Measurements from ENCODE around the gene B4GALNT3. TPM values are rescaled to one million over a fixed set of nuclear protein-coding genes. Genes with fewer than 3 reads are reported as not detected.
A peak's percentile ranks its signal among the peaks of the same experiment; 100 is the strongest.

Gene B4GALNT3
- total RNA-seq, 1 donor from 2014 or later: 32.5 TPM

- Mint-ChIP-seq H3K27me3 (peaks cover 72% of the 10 kb centered on the region), H3K4me3 (peak overlapping the region; percentile 73)
- DNase-seq (ENCODE audit: extremely low spot score, unreplicated experiment): no peak
These were observed 2.1 kb upstream of the B4GALNT3 start for GRCh38 chr12:457676-458075.

GRCh38 chr12:459050-459429, 699 bp upstream of the B4GALNT3 start:
- no peaks in the 10 kb centered on the region for H3K9me3 Mint-ChIP-seq
- H3K36me3 Mint-ChIP-seq: peaks cover 3% of the 10 kb centered on the region
- peaks cover 18% of the 10 kb centered on the region for H3K4me1 Mint-ChIP-seq (ENCODE audit: unreplicated experiment)
- peak overlapping the region; percentile 86 for H3K4me3 Mint-ChIP-seq
- peaks cover 86% of the 10 kb centered on the region for H3K27me3 Mint-ChIP-seq
- no peak for TF ChIP-seq CTCF (conservative IDR thresholded peaks at IDR 0.05)
- peak overlapping the region; percentile 78 for H3K27ac Mint-ChIP-seq
- DNase-seq (ENCODE audit: extremely low spot score, unreplicated experiment): no peak

More at GRCh38 chr12:457676-458075, 2.1 kb upstream of the B4GALNT3 start:
- H3K36me3 Mint-ChIP-seq: peaks cover 3% of the 10 kb centered on the region
- peaks cover 18% of the 10 kb centered on the region for H3K4me1 Mint-ChIP-seq (ENCODE audit: unreplicated experiment)
- H3K9me3 Mint-ChIP-seq: no peaks in the 10 kb centered on the region
- TF ChIP-seq CTCF (conservative IDR thresholded peaks at IDR 0.05): no peak
- no peak overlapping the region for H3K27ac Mint-ChIP-seq

- Mint-ChIP-seq H3K36me3 (no peaks in the 10 kb centered on the region), H3K27ac (peak overlapping the region; percentile 90), H3K27me3 (peaks cover 82% of the 10 kb centered on the region), H3K4me1 (ENCODE audit: unreplicated experiment) (peaks cover 26% of the 10 kb centered on the region), H3K4me3 (peak overlapping the region; percentile 91), H3K9me3 (no peaks in the 10 kb centered on the region)
- TF ChIP-seq CTCF (conservative IDR thresholded peaks at IDR 0.05): no peak
- no peak for DNase-seq (ENCODE audit: extremely low spot score, unreplicated experiment)
These were observed 807 bp downstream of the B4GALNT3 start for GRCh38 chr12:460261-461230.

GRCh38 chr12:461425-461824, 1.7 kb downstream of the B4GALNT3 start:
- peaks cover 26% of the 10 kb centered on the region for H3K4me1 Mint-ChIP-seq (ENCODE audit: unreplicated experiment)
- peak overlapping the region; percentile 91 for H3K4me3 Mint-ChIP-seq
- H3K27me3 Mint-ChIP-seq: peaks cover 74% of the 10 kb centered on the region
- no peaks in the 10 kb centered on the region for H3K9me3 Mint-ChIP-seq
- peak overlapping the region; percentile 90 for H3K27ac Mint-ChIP-seq
- no peaks in the 10 kb centered on the region for H3K36me3 Mint-ChIP-seq
- no peak for DNase-seq (ENCODE audit: extremely low spot score, unreplicated experiment)
- no peak for TF ChIP-seq CTCF (conservative IDR thresholded peaks at IDR 0.05)

GRCh38 chr12:462936-463705, 3.4 kb downstream of the B4GALNT3 start:
- DNase-seq (ENCODE audit: extremely low spot score, unreplicated experiment): no peak
- Mint-ChIP-seq H3K27ac (peak overlapping the region; percentile 1), H3K4me1 (ENCODE audit: unreplicated experiment) (peaks cover 26% of the 10 kb centered on the region), H3K36me3 (peaks cover 5% of the 10 kb centered on the region), H3K27me3 (peaks cover 57% of the 10 kb centered on the region), H3K9me3 (no peaks in the 10 kb centered on the region), H3K4me3 (peak overlapping the region; percentile 91)
- no peak for TF ChIP-seq CTCF (conservative IDR thresholded peaks at IDR 0.05)

Data from type B pancreatic cell (in vitro differentiated cells).